Gastroesophageal sphincter (tissue), 4 donors: ENCODE measurements around the gene RBP5. TPM values are rescaled to one million over a fixed set of nuclear protein-coding genes. Genes with fewer than 3 reads are reported as not detected.

Source experiments
- ATAC-seq: fragments of 150-250 bp; one replicate; pipeline ENCODE4 v1.9.1; 2016; ENCODE audit warnings: mild to moderate bottlenecking, moderate library complexity
- H3K27ac ChIP-seq, 4 donors: fragments of 200-600 bp; sonication (generic) in 3 of 4; 1 replicate in 3 of 4; 2 replicates in 1 of 4; pipeline ENCODE4 v1.5.1; 2016 to 2019
- H3K27me3 ChIP-seq: fragments of 200-600 bp; sonication (generic); one replicate; pipeline ENCODE4 v1.5.1; 2019
- H3K36me3 ChIP-seq, 2 donors: fragments of 200-600 bp; sonication (generic); one replicate each; pipeline ENCODE4 v1.5.1; 2019; ENCODE audit warnings: control low read depth in 1 of 2
- H3K4me1 ChIP-seq, 3 donors: fragments of 200-600 bp; sonication (generic); 1 replicate in 2 of 3; 2 replicates in 1 of 3; pipeline ENCODE4 v1.5.1; 2016 to 2019; ENCODE audit warnings: control low read depth in 2 of 3
- H3K4me3 ChIP-seq, 2 donors: fragments of 200-600 bp; sonication (generic); one replicate each; pipeline ENCODE4 v1.5.1; 2019; ENCODE audit warnings: mild to moderate bottlenecking in 1 of 2, moderate library complexity in 1 of 2
- H3K9me3 ChIP-seq, 3 donors: fragments of 200-600 bp; sonication (generic); one replicate each; pipeline ENCODE4 v1.5.1; 2017 to 2019; ENCODE audit warnings: control low read depth in 2 of 3
- EP300 ChIP-seq: sonication (generic); formaldehyde crosslinking; IDR thresholded peaks from one replicate; pipeline ENCODE4 v1.6.1; 2017; ENCODE audit warnings: antibody characterized with exemption, mild to moderate bottlenecking
- POLR2A ChIP-seq, 2 donors: fragments of 450-650 bp; IDR thresholded peaks; one replicate each; pipeline ENCODE4 v1.6.1; 2017; ENCODE audit warnings: antibody characterized with exemption in 2 of 2, mild to moderate bottlenecking in 2 of 2, moderate library complexity in 1 of 2
- POLR2AphosphoS5 ChIP-seq: sonication (generic); formaldehyde crosslinking; IDR thresholded peaks from one replicate; pipeline ENCODE4 v1.6.1; 2017; ENCODE audit warnings: antibody characterized with exemption
- WGBS, 2 donors: methylation state at CpG; one replicate each; pipeline ENCODE4 v1.1.5; 2018; ENCODE audit warnings: low coverage in 1 of 2; 5-methylcytosine and 5-hydroxymethylcytosine counted together
- total RNA-seq, 4 donors: library from RNA; depleted of rRNA; stranded (reverse); fragments of >200 nt; gene quantifications; one replicate each; pipeline ENCODE4 v1.1.0, GENCODE V29; 2016
- TF ChIP-seq, protein P1 (sequence below), 4 experiments: fragments of 200-600 bp in 2 of 4; fragments of 450-650 bp in 2 of 4; sonication (generic) in 1 of 4; IDR thresholded peaks; one replicate each; pipeline ENCODE4 v1.5.1; 2017 to 2019; ENCODE audit warnings: antibody characterized with exemption in 4 of 4, mild to moderate bottlenecking in 2 of 4, moderate library complexity in 2 of 4

The RBP5 gene
- total RNA-seq, 4 donors from 2014 or later, result 0.58 to 1.1 TPM; not detected in 2

DNA sequence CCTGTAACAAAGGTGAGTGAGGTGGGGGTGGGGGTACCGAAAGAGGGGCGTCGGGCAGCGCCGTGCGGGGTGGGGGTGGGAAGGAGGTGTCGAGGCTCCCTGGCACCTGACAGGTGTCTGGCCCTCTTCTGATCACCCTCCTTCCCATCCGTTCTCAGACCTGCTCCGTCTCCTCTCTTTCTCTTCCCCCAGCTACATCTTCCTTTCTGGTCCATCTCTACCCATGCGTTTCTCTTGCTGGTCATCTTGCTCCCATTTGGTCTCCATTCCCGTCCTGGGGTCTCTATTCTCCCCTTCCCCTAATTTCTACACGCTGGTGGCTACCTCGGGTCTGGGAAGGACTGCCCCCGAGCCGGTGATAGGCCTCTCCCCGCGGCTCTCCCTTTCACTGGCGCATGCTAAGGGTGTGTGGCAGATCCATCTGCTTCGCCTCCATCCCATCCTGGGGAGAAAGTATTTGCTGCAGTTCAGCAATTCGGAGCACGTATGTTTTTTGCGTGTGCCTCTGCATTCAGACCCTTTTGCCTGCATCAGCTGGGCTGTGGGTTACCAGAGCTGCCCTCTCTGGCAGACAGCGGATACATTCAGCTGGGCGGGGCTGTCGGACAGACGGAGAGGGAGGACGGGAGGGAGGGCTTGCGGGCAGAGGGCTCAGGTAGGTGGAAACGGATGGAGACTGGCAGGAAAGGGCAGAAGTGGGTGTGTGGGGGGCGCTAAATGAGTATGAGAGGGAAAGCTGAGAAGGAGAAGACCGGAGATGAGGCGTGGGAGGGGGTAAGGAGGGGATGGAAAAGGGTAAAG is 2.2 kb upstream of the RBP5 start:
- H3K27me3 ChIP-seq, result no peaks in the 10 kb centered on the region
- 3 to 4% methylated on average over 15 to 31 of the region's 32 CpGs for WGBS, 2 donors
- ATAC-seq, result peak; percentile 46
- H3K4me3 ChIP-seq, result peak overlapping the region; percentile 38 to 65
- H3K27ac ChIP-seq, result peak overlapping the region in 3 of 4 donors; percentile 72 to 87 (median 76)
- peaks cover 0 to 35% (median 17%) of the 10 kb centered on the region in 3 donors for H3K4me1 ChIP-seq
- H3K9me3 ChIP-seq, result no peaks in the 10 kb centered on the region
- H3K36me3 ChIP-seq, result peaks cover 0 to 27% of the 10 kb centered on the region in 2 donors
- TF ChIP-seq POLR2AphosphoS5, result no peak
- no peak for TF ChIP-seq EP300
- TF ChIP-seq, protein P1, sequence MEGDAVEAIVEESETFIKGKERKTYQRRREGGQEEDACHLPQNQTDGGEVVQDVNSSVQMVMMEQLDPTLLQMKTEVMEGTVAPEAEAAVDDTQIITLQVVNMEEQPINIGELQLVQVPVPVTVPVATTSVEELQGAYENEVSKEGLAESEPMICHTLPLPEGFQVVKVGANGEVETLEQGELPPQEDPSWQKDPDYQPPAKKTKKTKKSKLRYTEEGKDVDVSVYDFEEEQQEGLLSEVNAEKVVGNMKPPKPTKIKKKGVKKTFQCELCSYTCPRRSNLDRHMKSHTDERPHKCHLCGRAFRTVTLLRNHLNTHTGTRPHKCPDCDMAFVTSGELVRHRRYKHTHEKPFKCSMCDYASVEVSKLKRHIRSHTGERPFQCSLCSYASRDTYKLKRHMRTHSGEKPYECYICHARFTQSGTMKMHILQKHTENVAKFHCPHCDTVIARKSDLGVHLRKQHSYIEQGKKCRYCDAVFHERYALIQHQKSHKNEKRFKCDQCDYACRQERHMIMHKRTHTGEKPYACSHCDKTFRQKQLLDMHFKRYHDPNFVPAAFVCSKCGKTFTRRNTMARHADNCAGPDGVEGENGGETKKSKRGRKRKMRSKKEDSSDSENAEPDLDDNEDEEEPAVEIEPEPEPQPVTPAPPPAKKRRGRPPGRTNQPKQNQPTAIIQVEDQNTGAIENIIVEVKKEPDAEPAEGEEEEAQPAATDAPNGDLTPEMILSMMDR (IDR thresholded peaks at IDR 0.05), result no peak
- TF ChIP-seq POLR2A (IDR thresholded peaks at IDR 0.05), result no peak

DNA sequence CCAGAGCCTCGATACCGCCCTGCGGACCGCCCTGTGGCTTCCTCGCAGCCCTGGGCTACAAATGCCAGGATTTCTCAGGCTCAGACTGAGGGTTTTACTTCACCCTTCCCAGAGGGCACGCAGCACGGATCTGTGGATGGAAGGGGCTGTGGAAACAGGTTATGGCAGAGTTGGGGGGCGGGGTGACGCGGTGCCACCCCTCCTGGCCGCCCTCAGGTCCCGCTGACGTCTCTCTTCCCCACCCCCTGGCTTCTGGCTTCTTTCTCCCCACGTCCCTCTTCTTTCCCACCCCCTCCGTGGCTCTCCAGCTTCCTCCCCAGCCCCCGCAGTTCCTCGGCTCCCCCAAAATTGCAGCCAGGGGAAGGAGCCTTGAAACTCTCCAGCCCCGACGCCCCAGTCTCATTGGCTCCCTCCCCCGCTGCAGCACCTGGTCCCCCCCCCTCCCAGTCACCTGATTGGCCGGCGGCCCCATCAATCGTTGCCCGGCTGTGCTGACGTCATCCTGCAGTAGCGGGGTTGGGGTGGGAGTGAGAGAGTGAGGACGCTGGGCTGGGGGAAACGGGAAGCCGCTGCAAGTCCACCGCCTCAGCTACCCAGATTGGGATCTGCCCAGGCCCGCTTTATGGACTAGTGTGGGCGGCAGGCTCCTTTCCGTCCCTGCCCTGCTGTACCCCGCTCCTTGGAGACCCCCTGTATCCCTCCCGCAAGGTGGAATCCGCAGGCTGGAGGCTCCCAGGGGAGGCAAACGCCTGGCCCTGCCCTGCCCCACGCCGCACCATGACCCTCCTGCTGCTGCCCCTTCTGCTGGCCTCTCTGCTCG is 1.4 kb upstream of the RBP5 start, which contains the start of gene CLSTN3:
Gene CLSTN3 (plus strand): TSS at position 500 of the 820 bp plus-strand sequence. CDS start 278 bp downstream, at position 778.
- peak; percentile 73 for ATAC-seq
- H3K36me3 ChIP-seq, result peaks cover 0 to 19% of the 10 kb centered on the region in 2 donors
- H3K4me1 ChIP-seq, result peaks cover 0 to 35% (median 17%) of the 10 kb centered on the region in 3 donors
- peak within 1 kb of the TSS in 3 of 4 donors; percentile 72 to 87 (median 76) for H3K27ac ChIP-seq
- no peaks in the 10 kb centered on the region for H3K9me3 ChIP-seq
- no peaks in the 10 kb centered on the region for H3K27me3 ChIP-seq
- peak within 1 kb of the TSS; percentile 38 to 65 for H3K4me3 ChIP-seq
- TF ChIP-seq POLR2AphosphoS5, result peak; percentile 39
- no peak for TF ChIP-seq POLR2A (IDR thresholded peaks at IDR 0.05)
- 0% methylated on average over 6 of the region's 40 CpGs; no CpG with 5 or more reads in 1 of the 2 donors for WGBS, 2 donors

DNA sequence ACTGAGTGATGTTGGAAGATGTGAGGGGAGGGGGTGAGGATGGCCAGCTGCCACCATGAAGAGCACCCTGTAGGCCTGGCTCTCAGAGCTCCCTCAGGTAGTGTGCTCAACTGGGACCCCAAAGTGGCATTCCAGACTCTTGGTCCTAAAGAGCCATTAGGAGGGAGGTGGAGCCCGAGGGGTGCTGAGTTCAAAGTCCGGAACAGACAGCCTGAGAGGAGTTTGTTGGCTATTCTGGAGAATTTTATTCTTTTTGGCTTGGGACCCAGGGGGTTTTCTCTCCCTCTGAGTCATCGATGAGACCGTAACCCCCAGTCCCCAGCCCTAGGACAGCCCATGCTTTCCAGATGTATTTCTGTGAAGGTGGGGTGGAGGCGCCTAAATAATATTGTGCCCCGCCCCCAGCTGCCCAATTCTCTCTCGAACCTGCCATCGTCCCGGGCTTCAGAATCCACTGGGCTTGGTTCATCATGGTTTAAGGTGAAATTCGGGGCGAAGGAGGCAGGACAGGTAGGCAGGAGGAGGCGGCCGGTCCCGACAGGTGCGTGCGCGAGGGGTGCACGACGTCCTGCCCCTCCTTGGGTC is 690 bp upstream of the RBP5 start:
- peak overlapping the region in 3 of 4 donors; percentile 72 to 87 (median 76) for H3K27ac ChIP-seq
- peaks cover 0 to 35% (median 17%) of the 10 kb centered on the region in 3 donors for H3K4me1 ChIP-seq
- H3K4me3 ChIP-seq, result peak overlapping the region; percentile 38 to 65
- WGBS, 2 donors, result 8 to 18% methylated on average over 2 of the region's 19 CpGs
- H3K27me3 ChIP-seq, result no peaks in the 10 kb centered on the region
- no peak for ATAC-seq
- TF ChIP-seq, protein P1 (IDR thresholded peaks at IDR 0.05), result no peak
- no peak for TF ChIP-seq POLR2A (IDR thresholded peaks at IDR 0.05)
- TF ChIP-seq POLR2AphosphoS5, result no peak
- no peak for TF ChIP-seq EP300
- H3K9me3 ChIP-seq, result no peaks in the 10 kb centered on the region
- H3K36me3 ChIP-seq, result peaks cover 0 to 12% of the 10 kb centered on the region in 2 donors

DNA sequence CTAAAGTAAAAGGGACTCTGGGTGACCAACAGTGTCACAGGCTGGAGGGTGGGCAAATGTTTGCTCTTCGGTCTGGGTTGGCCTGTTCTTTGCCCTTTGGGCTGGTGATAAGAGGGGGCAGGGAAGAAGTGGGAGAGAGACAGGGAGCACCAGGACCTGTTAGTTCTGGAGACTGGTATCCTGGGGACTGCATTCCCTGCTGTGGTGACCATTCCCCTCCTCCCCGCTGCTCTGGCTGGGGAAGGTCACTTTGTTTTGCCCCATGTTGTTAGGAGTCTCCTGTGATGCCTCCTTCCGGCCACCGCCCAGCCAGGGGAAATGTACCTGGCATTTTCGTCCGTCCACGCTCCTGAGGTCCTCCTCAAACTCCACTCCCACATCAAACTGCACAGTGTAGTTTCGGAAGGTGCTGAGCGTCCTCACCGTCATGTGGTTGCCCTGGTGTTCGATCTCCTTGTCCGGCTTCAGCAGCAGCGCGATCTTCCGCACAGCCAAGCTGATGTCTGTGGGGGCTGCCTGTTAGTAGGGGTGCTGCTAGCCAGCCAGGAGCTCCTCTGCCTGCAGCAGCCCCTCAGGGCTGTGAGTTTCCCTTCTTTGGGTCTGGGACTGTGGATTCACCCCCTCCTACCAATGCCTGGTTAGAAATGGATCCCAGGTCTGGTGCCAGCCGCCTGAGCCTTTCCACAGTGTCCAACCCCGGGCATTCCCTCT is 618 bp downstream of the RBP5 start:
- 90% methylated on average over 12 to 15 of the region's 17 CpGs for WGBS, 2 donors
- Histone ChIP-seq H3K4me1 (peaks cover 0 to 35% (median 18%) of the 10 kb centered on the region in 3 donors), H3K4me3 (peak overlapping the region in 1 of 2 donors; percentile 17), H3K27me3 (no peaks in the 10 kb centered on the region), H3K27ac (no peak overlapping the region), H3K36me3 (no peaks in the 10 kb centered on the region), H3K9me3 (no peaks in the 10 kb centered on the region)
- TF ChIP-seq EP300 (no peak), POLR2A (IDR thresholded peaks at IDR 0.05) (no peak), POLR2AphosphoS5 (no peak)
- TF ChIP-seq, protein P1 (IDR thresholded peaks at IDR 0.05), result no peak
- no peak for ATAC-seq
